CD4-positive, alpha-beta T cell treated with Interleukin-12 subunit alpha and Interleukin-12 subunit beta, for 1 hour (primary cell): ENCODE results near the gene HADH.
"Not testable (repeated sequence)": the region's sequence is repeated elsewhere in the genome, so short reads cannot be mapped to it uniquely, and the experiment has no call there.

Experiments
- DNase-seq: peaks from one replicate; pipeline ENCODE4 v3.0.0-alpha.2; 2020

The HADH gene

DNA sequence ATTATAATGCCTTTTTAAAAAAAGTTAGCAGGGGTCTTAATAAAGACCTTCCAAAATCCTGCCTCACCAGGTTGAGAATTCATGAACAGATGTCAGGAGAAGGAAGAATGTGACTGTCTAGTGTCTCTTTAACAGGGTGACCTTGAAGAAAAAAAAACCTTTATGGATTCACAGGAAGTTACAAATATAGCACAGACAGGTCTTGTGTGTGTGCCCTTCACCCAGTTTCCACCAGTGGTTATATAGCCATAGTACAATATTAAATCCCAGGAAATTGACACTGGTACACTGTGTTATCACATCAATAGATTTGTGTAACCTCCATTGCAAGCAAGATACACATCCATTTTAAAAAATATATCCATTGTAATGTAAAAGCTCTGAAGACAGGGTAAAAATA lies 43.7 kb downstream of the HADH start:
- DNase-seq: no peak

DNA sequence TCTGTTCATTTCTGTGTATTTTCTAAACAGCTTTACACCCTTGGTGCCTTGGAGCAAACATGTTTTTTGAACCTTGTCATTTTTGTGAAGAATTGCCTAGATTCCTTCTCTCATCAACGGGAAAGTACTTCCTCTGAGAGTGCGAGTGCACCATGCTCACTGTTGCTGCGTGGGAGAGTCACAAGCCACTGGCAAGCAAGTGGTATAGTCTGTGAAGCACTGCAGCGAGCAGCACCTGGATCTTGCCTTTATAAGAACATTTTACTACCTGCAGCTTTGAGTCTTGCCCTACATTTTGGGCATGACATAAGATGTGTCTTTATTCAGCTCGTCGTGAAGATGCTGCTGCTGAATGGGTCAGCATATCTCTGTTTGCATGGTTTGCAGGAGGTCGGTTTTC lies 44.9 kb downstream of the HADH start:
- no peak for DNase-seq

DNA sequence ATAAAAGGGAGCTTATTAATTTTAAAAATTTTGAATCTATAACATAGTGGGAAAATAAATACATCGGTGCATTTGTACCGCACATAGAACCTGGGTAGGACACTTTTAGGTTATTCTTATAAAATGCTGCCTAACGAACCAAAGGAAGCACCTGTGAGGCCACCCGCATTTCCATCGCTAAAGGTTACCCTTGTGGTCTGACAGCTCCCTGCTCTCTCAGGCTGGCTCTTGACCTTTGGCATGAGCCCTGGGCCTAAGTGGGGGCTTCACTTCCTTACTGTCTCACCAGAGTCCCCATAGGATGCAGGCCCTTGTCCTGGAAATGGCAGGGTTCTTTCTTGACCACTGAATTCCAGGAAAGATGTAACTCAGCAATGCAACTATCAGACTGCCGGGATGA lies 46.0 kb downstream of the HADH start:
- no peak for DNase-seq

DNA sequence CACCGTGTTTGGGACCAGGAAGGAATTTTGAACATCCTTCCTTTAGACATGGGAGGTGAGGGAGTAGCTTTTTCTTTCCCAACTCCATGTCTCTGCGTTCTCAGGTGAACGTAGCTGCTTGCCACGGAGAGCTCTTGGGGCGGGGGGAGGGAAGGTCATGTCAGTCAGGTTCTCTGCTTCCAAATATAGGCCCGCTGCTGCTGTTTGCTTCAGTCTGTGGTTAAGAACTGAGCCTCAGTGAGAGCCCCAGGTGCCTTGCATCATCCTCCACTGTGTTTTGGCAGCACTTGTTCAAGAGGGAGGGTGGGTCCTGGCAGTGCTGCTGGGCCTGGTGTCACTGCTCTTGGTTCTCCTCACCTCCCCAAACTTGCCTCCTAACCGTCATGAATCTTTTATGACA lies 46.5 kb downstream of the HADH start:
- peak; percentile 62 for DNase-seq

DNA sequence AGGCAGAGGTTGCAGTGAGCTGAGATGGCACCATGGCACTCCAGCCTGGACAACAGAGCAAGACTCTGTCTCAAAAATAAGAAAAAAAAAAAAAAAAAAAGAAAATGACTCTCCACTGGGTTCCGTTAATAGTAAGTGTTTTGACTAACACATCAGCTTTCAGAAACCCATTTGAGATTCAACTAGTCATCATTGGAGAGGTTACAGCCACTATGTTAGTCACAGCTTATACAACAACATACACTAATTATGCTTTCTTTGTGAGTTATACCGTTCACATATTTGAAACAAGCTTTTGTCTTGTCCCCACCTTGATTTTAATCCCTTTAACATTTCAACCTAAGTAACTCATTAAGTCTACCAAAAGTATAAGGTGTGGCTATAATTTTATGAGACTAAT lies 48.2 kb downstream of the HADH start:
- DNase-seq: no peak

DNA sequence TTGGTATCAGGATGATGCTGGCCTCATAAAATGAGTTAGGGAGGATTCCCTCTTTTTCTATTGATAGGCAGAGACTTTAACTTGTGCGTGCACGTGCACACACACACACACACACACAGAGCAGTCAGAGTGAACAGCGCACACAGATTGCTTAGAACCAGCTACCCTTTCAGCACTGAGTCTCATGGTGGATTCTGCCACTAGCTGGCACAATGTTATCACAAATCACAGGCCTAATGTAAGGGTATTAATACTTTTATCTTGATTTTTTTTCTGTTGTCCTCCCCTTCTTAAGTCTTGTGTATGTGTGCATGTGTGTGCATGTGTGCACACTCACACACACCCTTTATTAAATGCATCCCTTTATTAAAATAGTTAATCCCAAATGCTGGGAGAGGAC lies 53.2 kb downstream of the HADH start:
- no peak for DNase-seq

DNA sequence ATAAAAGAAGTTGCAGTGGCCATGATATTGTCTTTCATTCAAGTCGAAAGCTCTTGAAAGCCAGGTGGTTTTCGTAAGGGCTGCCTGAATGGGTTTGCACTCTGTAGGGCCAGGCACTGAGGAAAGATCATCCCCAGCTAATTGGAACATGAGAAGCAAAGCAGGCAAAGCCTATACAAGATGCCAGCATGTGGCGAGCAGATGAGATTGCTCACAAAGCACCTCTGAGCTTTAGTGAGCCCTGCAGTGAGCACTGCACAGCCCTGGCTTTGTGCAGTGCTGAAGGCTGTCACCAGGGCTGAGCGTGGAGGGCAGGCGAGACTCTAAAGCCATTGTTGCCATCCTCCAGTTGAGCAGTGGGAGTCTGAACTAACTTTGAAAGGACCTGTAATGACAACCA lies 53.8 kb downstream of the HADH start:
- DNase-seq: no peak

DNA sequence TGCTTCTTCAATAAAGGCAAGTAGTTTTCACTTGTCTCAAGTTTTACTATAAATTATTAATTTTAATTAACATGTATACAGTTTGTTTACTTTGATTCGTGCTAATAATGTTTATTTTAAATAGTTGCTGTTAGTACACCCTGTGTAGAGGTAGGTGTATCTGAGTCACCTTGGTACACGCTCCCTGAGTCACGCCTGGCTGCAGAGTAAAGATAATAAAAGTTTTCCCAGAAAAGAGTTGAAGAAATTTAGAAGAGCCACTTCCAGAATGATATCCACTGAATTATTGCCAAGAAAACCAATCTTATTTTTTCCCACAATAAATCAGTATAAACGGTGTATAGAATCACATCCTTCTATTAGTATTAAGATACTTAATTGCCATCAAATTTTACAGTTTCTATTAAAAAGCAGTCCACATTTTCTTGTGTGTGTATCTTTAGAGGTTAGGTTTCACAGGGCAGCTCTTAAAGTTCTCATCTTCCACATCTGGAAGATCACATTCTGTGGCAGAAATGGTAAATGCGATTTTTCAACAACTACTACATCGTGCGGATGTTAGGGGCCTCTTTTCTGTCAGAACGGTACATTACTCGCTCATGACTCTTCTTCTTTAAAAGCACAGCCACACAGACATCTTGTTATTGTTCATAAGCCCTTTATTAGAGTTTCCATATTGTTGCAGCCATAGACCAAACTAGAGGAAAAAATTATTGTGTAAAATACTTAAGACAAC lies 55.4 kb downstream of the HADH start:
- no peak for DNase-seq

DNA sequence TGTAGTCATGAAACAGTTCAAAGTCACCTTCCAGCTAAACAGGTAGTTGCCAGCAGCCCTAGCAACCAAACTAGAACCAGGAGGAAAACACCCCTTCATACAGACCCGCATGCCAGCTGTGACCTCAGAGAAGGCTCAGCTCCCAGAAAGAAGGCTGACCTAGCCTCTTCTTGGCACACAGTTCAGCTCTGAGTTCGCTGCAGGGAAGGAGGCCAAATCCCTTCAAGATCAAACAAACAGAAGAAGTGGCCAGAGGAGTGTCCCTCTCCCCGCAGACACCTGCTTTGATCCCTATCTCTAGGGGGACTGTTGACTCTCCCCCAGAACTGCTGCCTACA lies 56.0 kb downstream of the HADH start:
- DNase-seq: no peak

DNA sequence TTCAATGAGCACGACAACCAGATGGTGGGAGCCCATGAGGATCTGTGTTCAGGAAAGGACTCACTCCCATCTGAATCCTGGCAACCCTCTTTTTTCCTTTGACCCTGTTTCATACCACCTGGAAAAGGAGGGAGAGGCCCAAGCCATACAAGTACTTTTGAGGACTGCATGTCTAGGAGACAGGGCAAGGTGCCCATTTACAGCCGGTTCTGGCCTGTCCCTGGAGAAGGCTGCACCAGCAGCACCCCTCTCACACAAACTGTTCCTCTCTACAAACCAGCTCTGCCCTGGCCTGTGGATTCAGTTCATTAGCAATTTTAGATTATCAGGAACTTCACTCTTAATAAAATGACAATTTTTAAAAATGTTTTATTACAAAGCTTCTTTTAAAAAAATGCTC lies 57.5 kb downstream of the HADH start:
- DNase-seq: no peak

DNA sequence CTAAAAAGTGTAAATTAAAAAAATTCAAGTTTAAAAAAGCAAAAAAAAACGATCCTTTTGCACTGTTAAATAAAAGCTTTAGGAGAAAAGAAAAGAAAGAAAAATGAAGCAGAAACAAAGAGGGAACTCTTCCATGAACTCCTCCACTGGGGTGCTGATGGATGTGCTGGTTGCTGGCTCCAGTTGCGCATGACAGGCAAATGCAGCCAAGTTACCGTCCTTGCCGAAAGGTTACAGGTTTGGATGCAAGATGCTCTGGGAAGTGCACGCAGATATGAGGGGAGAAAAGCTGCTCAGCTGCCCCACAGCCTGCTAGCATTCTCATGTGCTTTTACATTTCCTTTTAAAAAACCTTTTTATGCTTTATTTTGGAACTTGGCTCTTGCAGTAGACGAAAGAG lies 58.5 kb downstream of the HADH start:
- no peak for DNase-seq

DNA sequence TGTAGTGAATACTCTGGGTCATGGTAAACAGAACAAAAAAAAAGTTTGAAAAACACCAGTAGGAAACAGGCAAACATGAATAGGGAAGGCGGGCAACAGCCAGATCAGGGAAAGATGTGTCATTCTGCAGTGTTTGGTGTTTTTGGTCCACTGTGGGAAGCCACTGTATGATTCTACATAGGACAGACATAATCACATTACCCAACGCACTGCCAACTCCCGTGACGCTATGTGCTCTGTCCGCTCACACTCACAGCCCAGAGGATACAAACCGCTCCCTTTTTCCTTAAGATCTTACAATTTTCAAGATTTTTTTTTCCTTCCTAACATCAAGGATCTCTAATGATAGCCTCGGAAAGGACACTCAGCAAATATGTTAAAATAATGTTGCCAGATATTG lies 59.3 kb downstream of the HADH start:
- DNase-seq: no peak

DNA sequence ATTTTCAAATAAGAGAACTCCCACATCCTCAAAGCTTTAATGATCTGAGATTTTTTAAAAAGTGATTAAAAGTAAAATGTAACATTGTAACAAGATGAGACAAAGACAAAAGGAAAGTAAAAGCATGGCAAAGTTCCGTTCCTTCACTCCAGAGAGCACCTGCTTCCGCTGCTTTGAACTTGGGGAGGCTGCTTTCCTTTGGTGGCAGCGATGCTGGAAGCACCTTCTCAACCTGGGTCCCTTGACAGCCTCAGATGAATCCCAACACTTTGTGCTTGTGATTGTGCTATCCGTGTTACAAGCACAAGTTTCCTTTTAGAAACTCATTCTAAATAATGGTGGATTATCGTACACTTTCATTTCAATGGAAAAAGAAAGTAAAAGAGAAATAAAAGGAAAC lies 59.7 kb downstream of the HADH start:
- DNase-seq: peak; percentile 45

DNA sequence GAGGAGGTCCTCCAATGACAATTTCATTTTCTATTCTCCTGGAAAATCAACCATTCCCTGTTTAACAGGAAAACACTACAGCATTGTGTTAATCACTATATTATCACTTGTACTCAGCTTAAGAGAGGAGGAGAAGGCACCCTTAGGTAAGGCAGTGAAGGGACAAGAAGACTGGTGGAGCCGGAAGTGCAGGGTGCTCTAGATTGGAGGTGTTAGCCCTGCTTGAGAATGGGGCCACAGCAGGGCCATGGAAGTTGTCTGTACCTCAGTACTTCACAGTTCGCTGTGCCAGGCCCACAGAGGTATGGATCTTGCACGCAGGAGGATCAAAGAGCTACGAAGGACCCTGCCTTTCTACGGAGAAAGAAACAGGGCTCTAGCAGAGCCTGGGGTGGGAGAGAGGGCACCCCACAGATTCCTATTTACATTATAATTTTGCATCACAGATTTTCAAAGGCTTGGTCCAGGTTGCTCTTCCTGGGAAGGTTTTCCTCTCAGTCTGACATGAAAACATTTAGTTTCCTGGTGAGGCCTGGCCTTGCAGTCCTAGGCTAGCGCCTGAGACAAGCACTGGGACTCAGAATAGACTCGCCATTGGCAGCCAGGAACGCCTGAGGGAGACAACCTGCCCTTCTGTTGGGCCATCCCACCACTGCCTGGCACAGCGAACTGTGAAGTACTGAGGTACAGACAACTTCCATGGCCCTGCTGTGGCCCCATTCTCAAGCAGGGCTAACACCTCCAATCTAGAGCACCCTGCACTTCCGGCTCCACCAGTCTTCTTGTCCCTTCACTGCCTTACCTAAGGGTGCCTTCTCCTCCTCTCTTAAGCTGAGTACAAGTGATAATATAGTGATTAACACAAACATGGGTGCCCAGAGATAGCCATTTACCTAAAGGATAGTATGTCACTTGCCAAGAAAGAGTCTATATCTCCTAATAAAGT lies 60.8 kb downstream of the HADH start:
- DNase-seq: not testable (repeated sequence)

DNA sequence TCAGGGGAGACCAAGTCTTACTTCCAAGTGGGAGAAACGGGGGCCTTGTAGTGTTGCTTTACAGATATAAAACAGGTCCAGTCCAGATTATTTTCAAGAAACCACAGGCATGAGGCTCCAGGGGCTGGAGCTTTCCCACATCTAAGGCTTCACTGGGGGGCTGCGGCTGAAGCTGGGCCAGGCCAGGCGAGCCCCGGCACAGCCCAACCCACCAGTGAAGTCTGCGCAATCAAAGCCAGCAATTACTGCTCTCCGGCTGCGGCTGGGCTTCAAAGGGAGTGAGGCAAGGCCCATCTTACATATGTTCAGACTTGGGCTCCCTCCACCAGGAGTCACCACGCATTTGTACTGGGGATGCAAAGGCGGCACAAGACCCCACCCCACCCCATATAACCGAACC lies 61.7 kb downstream of the HADH start:
- DNase-seq: no peak

DNA sequence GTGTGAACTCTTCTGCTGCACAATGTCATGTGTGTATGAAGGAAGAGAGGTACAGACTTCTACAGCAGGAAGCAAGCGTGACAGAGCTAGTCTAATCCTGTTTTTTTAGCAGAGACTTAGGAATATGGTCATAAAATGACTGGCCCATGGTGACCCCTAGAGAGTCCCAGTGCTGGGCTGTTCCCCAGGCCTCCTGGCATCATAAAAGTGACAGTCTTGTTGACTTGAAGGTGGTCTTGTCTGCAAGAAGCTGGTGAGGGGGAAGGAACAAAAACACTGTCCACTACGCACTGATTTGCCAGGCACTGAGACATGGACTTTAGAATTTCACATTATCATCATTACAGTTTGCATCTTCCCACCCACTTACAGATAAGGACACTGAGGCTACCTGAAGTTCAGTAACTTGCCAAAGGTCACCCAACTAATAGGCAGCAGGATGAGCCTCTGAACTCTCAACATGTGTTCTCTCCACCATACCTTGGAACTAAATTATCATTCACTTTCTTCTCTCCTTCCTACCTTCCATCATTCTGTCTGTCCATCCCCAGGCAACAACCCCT lies 63.0 kb downstream of the HADH start:
- DNase-seq: no peak

DNA sequence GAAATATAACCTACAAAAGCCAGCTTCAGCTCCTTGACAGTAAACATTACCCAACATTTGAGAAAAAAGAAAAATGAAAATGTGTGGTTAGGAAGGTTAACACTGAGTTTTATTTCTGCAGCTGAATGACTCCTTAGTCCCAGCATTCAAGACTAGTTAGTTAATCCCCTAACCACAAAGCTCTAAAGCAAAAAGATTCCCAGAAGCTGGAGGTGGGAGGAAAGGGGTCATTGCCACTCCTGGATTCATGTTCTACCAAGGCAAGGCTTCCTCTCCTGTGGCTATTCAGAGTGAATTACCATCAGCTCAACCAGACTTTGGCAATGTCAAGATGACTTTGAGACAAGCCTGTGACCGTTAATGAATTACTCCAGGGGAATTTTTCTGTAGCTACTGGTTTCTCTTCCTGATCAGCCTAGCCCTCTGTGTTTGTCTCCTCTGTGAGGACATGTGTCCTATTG lies 63.6 kb downstream of the HADH start:
- DNase-seq: no peak

DNA sequence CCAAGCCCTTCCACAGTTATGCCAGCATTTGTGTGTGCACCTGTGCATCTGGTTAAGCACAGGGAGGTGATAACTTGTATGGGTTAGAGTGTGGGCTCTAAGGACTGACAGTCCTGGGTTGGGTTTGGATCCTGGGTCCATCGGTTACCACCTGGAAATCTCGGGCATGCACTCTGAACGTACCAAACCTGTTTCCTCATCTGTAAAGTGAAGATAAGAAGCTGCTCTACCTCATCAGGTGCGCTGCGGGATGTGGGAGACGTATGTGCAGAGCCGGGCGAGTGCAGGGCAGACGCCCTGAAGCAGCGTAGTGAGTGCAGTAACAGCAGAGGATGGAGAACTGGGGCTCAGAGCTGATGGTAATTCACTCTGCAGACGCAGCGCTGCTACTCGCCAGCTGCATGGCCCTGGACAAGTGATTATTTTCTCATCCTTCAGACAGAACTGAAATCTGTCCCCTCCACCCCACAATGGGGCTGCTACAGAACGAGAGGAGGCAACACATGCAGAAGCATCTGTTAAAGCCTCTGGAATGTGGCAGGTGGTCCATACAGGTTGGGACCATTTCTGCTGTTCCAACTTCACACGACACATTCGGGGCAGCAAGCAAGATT lies 64.4 kb downstream of the HADH start:
- DNase-seq: no peak

DNA sequence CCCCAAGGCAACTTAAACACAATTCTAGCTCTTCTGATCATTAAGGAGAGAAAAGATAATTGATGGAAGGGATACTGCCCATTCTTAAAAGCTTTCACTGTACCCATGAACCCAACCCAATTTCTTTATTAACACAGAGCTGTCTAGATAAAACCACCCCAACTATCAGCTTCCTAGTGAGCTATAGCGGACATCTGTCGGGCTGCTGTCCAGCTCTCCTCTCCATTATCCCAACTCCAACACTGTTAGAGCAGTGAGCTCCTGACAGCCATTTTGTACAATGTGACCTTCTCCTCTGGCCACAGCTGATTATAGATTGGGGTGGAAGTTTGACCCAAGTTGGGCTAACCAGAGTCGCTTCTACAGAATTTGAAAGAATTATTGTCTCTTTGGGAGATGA lies 66.1 kb downstream of the HADH start:
- no peak for DNase-seq

DNA sequence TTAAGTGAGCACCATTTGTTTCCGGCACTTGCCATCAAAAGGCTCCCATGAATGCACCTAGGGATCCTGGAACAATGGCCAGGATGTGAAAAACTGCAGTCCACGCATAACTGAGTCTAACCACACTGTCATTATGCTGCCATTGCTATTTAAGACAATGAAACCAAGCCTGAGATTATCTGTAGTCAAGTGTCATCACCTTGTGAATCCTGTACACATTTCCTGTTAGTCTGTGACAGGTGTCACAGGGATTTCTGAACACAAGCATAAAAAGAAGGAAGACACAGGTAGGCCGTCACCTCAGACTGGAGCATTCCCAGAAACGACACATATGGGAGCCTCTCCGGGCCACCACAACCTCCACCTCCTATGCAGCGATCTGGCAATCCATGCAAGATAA lies 66.7 kb downstream of the HADH start:
- DNase-seq: no peak

DNA sequence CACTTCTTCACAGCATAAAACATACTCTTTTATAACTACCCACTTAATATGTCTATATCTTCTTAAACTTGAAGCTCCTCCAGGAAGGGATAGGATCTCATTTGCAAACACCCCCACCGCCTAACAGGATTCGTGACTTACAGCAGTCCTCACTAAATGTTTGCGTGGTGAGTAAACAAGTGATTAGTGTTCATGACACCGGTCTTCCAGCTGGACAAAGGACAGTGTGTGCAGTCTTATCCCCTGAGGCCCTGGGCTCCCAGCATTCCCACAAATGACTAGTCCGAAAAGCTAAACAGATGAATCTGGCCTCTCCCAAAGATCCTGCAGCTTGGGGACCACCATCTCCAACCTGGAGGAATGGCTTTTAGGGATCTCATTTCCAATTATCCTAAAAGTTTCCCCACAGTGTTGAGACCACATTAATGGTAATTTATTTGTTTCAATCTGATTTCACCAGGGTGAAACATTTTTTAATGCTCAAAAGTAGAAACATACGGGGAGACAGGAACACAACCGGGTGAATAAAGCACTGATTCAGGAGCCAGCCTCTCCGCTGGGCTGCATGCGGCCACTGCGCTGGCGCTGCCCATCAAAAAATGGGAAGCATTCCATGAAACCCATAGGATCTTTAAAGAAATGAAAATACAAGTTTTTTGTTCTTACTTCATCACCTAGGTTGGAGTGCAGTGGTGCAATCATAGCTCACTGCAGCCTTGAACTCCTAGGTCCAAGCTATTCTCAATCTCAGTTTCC lies 69.2 kb downstream of the HADH start:
- no peak for DNase-seq

DNA sequence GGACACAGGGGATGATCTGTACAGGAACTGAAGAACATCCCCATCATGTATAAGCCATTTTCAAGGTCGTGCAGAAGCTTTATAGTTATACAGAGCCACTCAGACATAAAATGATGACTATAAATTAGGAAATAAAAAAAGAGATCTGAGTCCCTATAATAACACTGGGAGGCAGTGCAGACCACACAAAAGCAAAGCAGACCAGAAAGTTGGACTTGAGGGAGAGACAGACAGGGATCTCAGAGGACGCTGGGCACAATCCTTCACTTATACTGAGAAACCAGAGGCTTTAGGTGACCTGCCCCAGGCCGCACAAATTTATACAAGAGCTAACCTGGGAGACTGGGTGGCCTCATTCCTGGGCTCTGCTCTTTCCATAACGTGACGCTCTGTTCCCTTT lies 70.5 kb downstream of the HADH start:
- DNase-seq: no peak
